Aorta (tissue), 5 donors: ENCODE data around the gene FAM229A. TPM values are rescaled to one million over a fixed set of nuclear protein-coding genes. Genes with fewer than 3 reads are reported as not detected.

Source experiments
- ATAC-seq: fragments of 200-7000 bp; cut with Tn5 transposase; one replicate; pipeline ENCODE4 v1.9.1; 2022; ENCODE audit warnings: moderate library complexity; ENCODE audit not compliant: low FRiP score
- DNase-seq, 2 donors: peaks; one replicate each; pipeline ENCODE4 v3.0.0-alpha.2; 2020
- H3K27ac ChIP-seq, 2 donors: one replicate each; pipeline ENCODE4 v1.5.1; 2013; ENCODE audit warnings: low read length in 2 of 2, mild to moderate bottlenecking in 2 of 2, moderate library complexity in 2 of 2, control low read depth in 1 of 2, inconsistent platforms in 1 of 2, low read depth in 1 of 2
- H3K27me3 ChIP-seq, 2 donors: one replicate each; pipeline ENCODE4 v1.6.1; 2013; ENCODE audit warnings: control low read depth in 1 of 2, low read length in 1 of 2, mild to moderate bottlenecking in 1 of 2, moderate library complexity in 1 of 2; ENCODE audit not compliant: insufficient read depth in 2 of 2, control insufficient read depth in 1 of 2
- H3K36me3 ChIP-seq, 2 donors: one replicate each; pipeline ENCODE4 v1.6.1; 2013; ENCODE audit warnings: control low read depth in 1 of 2, low read length in 1 of 2, mild to moderate bottlenecking in 1 of 2; ENCODE audit not compliant: insufficient read depth in 2 of 2, control insufficient read depth in 1 of 2
- H3K4me1 ChIP-seq, 2 donors: one replicate each; pipeline ENCODE4 v1.6.1; 2013; ENCODE audit warnings: low read length in 2 of 2, control low read depth in 1 of 2, mild to moderate bottlenecking in 1 of 2, moderate library complexity in 1 of 2; ENCODE audit not compliant: insufficient read depth in 2 of 2, control insufficient read depth in 1 of 2
- H3K4me3 ChIP-seq, 2 donors: one replicate each; pipeline ENCODE4 v1.5.1; 2013; ENCODE audit warnings: low read length in 2 of 2, control low read depth in 1 of 2, mild to moderate bottlenecking in 1 of 2
- H3K9me3 ChIP-seq: one replicate; pipeline ENCODE4 v1.6.1; 2013; ENCODE audit warnings: mild to moderate bottlenecking, low read length; ENCODE audit not compliant: control insufficient read depth
- WGBS, 2 donors: extraction: QIAGEN DNeasy Blood & Tissue Kit; methylation state at CpG; one replicate each; pipeline ENCODE4 v1.1.7; 2013; 5-methylcytosine and 5-hydroxymethylcytosine counted together
- intact Hi-C, 2 donors: fragments of 100-400 bp; cut with DNase I; formaldehyde crosslinking; loops; one replicate each; pipeline versions ENCODE4 v1.14.2 to v1.15.0; 2022
- polyA plus RNA-seq, 2 donors: library from polyadenylated mRNA; stranded (reverse); fragments of 200-250 nt; gene quantifications; one replicate each; pipeline ENCODE4 v1.2.3, GENCODE V29; 2013
- total RNA-seq, 2 donors: library from RNA; stranded (reverse); fragmentation: NEBNext Ultra II Directional; extraction: Animal tissue kit (Norgen Biotek cat#: 25700); gene quantifications; one replicate each; pipeline ENCODE4 v1.2.1, GENCODE V29; 2021
- donor health status: healthy with polysubstance abuse.
- donor health status: Bipolar disorder and iron deficiency.
- donor health status: DM: no; HTN: no; CAD: no.
- donor health status: DM: no; HTN: no; CAD: no.
- donor health status: DM: yes; HTN: yes; CAD: no.

Gene FAM229A
- total and polyA plus RNA-seq, 4 donors, result 2.3 to 40.1 (median 9.1) TPM

DNA sequence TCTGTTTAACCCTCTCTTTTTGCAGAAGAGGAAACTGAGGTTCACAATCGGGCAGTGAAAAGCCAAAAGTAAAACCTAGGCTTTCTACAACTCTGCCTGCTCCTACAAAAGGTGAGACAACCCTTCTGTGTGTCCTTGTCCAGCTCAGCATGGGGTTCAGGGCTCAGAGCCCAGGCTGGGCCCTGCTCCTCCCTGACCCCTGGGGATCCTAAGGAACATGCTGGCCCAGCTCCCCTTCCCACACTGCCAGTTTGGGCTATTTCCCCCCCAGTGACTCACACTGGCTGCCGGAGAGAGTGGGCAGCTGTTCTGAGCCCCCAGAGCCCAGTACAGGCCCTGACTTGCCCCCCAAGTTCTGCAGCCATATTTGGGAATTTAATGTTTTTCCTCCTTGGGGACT lies 8.9 kb downstream of the FAM229A start:
- Histone ChIP-seq H3K4me3 (no peak overlapping the region), H3K27me3 (no peaks in the 10 kb centered on the region), H3K36me3 (no peaks in the 10 kb centered on the region), H3K9me3 (no peaks in the 10 kb centered on the region), H3K4me1 (no peaks in the 10 kb centered on the region), H3K27ac (no peak overlapping the region)
- 50% methylated on average over 2 of the region's 2 CpGs for WGBS, 2 donors
- DNase-seq (no peak), ATAC-seq (no peak)
- intact Hi-C loops, result no loop called here

DNA sequence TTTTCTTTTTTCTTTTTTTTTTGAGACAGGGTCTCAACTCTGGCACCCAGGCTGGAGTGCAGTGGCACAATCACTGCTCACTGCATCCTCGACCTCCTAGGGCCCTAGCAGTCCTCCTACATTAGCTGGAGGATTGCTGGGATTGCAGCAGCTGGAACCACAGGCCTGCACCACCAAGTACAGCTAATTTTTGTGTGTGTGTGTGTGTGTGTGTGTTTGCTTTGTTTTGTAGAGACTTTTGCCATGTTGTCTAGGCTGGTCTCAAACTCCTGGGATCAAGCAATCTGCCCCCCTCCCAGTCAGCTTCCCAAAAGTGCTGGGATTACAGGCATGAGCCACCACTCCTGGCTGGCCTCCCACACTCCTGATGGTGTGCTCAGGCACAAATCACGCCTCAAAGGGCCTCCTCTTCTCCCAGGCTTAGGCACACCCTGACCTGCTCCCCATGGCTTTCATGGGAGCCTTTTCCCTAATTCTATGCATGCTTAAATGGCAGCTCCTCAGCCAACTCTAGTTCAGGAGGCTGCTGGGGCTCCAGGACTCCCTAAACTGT lies 9.4 kb downstream of the FAM229A start:
- no peaks in the 10 kb centered on the region for H3K36me3 ChIP-seq
- WGBS, 2 donors, result 63 to 64% methylated on average over 2 of the region's 2 CpGs
- intact Hi-C loops, result no loop called here
- DNase-seq (no peak), ATAC-seq (no peak)
- no peaks in the 10 kb centered on the region for H3K27me3 ChIP-seq
- H3K27ac ChIP-seq, result peak overlapping the region in 1 of 2 donors; percentile 19
- H3K4me3 ChIP-seq, result no peak overlapping the region
- no peaks in the 10 kb centered on the region for H3K9me3 ChIP-seq
- H3K4me1 ChIP-seq, result no peaks in the 10 kb centered on the region

DNA sequence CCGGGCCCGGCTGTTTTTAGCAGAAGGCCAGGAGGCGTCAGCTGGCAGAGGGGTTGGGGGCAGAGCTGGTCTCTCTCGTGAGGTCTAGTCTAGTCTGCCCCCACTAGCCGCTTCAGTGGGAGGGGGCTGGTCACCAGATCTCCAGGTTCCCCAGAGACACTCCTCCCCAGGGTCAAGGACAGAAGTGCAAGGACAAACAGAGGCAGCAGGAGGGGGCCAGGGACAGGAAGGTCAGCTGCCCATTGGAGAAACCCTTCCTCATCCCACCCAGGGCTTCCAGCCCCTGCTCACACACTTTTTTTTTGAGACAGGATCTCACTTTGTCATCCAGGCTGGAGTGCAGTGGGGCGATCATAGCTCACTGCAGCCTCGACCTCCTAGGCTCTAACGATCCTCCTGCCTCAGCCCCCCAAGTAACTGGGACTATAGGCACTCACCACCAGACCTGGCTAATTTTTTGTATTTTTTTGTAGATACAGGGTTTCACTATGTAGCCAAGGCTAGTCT lies 10.0 kb downstream of the FAM229A start:
- Histone ChIP-seq H3K36me3 (no peaks in the 10 kb centered on the region), H3K4me1 (no peaks in the 10 kb centered on the region), H3K27me3 (no peaks in the 10 kb centered on the region), H3K9me3 (no peaks in the 10 kb centered on the region), H3K4me3 (peak overlapping the region; percentile 49 to 62), H3K27ac (peak overlapping the region in 1 of 2 donors; percentile 58)
- ATAC-seq, result no peak
- intact Hi-C loops, result no loop called here
- DNase-seq, result no peak
- 29 to 34% methylated on average over 8 of the region's 8 CpGs for WGBS, 2 donors

DNA sequence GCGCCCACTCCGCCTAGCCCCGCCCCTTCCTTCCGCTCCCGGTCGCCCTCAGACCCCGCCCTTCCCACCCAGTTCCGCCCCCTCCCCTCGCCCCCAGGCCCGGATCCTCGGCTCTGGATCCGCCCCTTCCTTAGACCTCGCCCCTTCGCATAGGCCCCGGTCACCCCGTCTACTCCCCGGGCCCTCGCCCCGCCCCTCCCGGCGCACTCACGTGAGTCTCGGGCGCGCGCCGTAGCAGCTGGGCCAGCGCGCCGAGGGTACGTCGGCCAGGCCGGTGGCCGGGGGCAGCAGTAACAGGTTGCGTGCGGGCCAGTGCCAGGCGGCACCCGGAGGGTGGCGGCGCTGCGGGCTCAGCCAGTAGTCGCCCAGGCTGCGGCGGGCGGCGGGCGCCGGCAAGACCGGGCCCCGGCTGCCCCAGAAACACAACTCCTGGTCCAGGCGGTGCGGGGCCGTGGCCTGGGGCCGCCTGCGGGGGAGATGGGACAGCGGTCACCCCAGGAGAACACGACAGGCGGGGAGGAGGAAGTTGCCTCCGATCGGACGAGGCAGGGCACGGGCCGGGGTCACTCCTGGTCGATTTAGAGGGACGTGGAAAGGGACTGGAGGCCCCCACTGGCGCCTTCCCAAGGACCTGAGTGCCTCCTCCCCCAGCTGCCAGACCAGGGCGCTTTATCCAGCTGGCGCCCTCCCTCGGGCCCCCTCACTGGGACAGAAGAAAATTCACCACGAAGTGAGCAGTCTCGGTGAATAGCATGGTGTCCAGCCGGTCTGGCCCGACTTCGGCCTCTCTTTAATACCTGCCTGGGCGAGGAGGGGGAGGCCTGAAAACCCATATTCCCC lies 10.7 kb downstream of the FAM229A start:
- H3K4me3 ChIP-seq, result peak overlapping the region; percentile 61 to 62

DNA sequence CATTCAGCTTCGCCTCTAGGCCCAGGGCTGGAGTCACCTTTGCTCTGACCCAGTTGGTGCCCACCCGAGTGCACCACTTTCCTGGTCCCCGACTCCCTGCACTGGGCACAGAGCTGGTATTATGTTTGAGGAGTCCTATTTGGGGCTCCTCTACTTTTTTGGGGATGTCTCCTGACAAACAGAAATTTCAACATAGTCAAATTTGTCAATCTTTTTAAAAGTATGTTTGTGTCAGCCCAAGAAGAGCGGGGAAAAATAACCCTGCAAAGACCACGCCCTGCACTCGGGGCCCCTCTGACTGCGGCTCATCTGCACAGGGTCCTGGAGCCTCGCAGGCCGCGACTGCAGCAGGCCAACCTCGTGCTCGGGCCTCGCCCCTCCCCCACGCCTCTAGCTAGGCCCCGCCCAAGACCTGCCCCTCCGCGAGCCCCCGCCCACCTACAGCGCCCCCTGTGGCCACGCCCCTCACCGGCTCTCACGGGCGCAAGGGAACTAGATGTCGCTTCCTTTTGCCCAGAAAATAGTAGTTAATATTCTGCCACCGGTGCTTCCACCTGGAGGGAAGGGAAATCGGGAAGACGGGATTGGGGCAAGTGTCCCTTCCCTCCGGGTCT lies 11.4 kb downstream of the FAM229A start:
- WGBS, 2 donors, result 20% methylated on average over 28 of the region's 28 CpGs
- ATAC-seq, result peak; percentile 85
- no peaks in the 10 kb centered on the region for H3K27me3 ChIP-seq
- no peaks in the 10 kb centered on the region for H3K36me3 ChIP-seq
- DNase-seq, result peak; percentile 82 to 94
- intact Hi-C loops, result no loop called here
- no peaks in the 10 kb centered on the region for H3K4me1 ChIP-seq
- peak overlapping the region in 1 of 2 donors; percentile 25 for H3K27ac ChIP-seq
- peak overlapping the region; percentile 61 to 62 for H3K4me3 ChIP-seq
- no peaks in the 10 kb centered on the region for H3K9me3 ChIP-seq

More for the DNA sequence above, 10.7 kb downstream of the FAM229A start:
- intact Hi-C loops, result no loop called here
- DNase-seq (peak; percentile 96 to 98), ATAC-seq (peak; percentile 94)
- H3K27me3 ChIP-seq, result no peaks in the 10 kb centered on the region
- no peaks in the 10 kb centered on the region for H3K36me3 ChIP-seq
- WGBS, 2 donors, result 1% methylated on average over 68 to 75 of the region's 75 CpGs
- H3K4me1 ChIP-seq, result no peaks in the 10 kb centered on the region
- peak overlapping the region in 1 of 2 donors; percentile 58 for H3K27ac ChIP-seq
- no peaks in the 10 kb centered on the region for H3K9me3 ChIP-seq

DNA sequence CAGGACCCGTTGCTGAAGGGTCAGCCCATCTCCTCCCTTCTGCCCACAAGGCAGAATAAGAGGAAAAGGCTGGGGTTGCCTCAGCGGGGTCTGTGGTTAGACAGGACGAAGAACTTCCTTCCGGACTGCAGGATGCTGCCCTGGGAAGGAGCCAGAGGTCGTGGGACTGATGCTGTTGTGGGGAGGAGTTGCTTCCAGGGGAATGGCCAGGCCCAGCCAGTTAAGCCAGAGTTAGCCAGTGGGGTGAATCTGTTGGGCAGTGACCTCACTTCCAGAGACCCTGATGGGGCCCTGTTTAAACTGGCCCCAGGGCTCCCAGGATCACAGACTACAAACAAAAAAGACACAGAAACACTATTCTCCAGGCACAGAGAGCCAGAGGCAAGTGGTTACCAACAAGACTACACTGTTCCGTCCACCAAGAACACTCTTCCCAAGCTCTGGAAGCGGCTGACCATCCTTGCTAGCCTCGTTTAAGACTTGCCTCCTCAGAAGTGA lies 13.0 kb downstream of the FAM229A start:
- ATAC-seq, result no peak
- no peak overlapping the region for H3K27ac ChIP-seq
- WGBS, 2 donors, result 66% methylated on average over 8 of the region's 8 CpGs
- no peaks in the 10 kb centered on the region for H3K4me1 ChIP-seq
- no peaks in the 10 kb centered on the region for H3K36me3 ChIP-seq
- H3K4me3 ChIP-seq, result no peak overlapping the region
- H3K27me3 ChIP-seq, result no peaks in the 10 kb centered on the region
- no peaks in the 10 kb centered on the region for H3K9me3 ChIP-seq
- intact Hi-C loops, result no loop called here
- DNase-seq, result peak; percentile 69 to 79

DNA sequence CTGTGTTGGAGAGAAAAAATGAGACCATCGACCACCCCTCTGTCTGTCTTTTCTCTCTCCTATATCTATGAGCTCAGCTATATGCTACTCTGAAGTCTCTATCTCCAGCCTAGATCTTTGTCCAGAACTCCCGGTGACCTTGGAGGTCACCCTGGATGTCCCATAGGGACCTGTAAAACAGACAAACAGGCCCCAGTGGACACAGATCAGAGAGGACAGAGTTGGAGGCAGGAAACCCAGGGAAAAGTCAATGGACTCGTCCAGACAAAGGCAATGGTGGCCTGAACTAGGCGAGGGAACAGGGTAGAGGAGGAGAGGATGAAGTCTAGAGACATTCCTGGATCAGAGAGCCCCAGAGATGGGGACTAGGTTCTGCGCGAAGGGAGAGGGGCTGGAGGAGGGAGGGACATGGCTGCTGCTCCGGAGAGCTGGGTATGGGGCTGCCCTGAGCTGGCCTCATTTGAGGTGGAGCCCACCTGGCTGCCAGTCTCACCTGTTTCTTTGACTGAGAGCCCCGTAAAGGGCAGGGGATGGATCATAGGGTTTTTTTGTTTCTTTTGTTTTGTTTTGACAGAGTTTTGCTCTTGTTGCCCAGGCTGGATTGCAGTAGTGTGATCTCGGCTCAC lies 15.6 kb downstream of the FAM229A start:
- no peaks in the 10 kb centered on the region for H3K4me1 ChIP-seq
- intact Hi-C loops, result no loop called here
- no peak overlapping the region for H3K27ac ChIP-seq
- peak in 1 of 2 donors; percentile 17 for DNase-seq
- WGBS, 2 donors, result 81 to 85% methylated on average over 9 of the region's 9 CpGs
- ATAC-seq, result no peak
- no peaks in the 10 kb centered on the region for H3K27me3 ChIP-seq
- H3K9me3 ChIP-seq, result no peaks in the 10 kb centered on the region
- no peaks in the 10 kb centered on the region for H3K36me3 ChIP-seq
- no peak overlapping the region for H3K4me3 ChIP-seq

DNA sequence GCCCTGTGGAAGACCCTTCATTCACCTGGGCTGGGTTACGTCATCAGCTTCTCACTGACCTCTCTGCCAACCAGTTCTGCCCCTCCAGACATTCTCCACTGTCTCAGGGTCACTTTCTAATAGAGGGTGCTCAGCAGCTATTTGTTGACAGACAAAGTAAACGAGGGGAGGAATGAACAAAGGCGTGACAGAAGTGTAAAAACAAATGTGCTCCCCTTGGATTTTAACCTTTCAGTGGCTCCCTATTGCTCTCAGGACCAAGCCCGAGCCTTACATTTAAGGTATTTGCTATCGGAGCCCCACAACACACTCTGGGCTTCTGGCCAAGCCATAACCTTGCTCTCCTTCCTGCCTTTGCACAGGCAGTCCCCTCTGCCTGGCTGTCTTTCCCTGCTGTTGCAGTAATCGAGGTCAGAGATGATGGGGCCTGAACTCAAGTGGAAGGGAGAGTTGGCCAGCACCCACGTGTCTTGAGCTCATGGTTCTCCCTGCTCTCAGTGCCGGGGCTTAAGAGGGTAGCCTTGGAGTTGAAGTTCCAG lies 16.9 kb downstream of the FAM229A start:
- no peaks in the 10 kb centered on the region for H3K4me1 ChIP-seq
- 59 to 60% methylated on average over 8 of the region's 8 CpGs for WGBS, 2 donors
- no peaks in the 10 kb centered on the region for H3K27me3 ChIP-seq
- DNase-seq (no peak), ATAC-seq (no peak)
- intact Hi-C loops, result no loop called here
- H3K4me3 ChIP-seq, result no peak overlapping the region
- H3K36me3 ChIP-seq, result no peaks in the 10 kb centered on the region
- no peaks in the 10 kb centered on the region for H3K9me3 ChIP-seq
- no peak overlapping the region for H3K27ac ChIP-seq
